Middle frontal gyrus (tissue), 1 donor: ENCODE data around the gene GOLGA6L4.
"Not testable (repeated sequence)": the region's sequence is repeated elsewhere in the genome, so short reads cannot be mapped to it uniquely, and the experiment has no call there.

Experiments
- DNase-seq: peaks from one replicate; pipeline ENCODE4 v3.0.0-alpha.2; 2015; ENCODE audit warnings: low spot score; ENCODE audit errors: extremely low spot score

Gene GOLGA6L4, protein sequence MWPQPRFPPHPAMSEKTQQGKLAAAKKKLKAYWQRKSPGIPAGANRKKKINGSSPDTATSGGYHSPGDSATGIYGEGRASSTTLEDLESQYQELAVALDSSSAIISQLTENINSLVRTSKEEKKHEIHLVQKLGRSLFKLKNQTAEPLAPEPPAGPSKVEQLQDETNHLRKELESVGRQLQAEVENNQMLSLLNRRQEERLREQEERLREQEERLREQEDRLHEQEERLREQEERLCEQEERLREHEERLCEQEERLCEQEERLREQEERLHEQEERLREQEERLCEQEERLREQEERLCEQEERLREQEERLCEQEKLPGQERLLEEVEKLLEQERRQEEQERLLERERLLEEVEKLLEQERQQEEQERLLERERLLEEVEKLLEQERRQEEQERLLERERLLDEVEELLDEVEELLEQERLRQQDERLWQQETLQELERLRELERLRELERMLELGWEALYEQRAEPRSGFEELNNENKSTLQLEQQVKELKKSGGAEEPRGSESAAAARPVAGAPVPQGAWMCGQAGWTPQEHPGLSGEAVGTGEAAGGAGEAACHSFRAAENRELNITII

DNA sequence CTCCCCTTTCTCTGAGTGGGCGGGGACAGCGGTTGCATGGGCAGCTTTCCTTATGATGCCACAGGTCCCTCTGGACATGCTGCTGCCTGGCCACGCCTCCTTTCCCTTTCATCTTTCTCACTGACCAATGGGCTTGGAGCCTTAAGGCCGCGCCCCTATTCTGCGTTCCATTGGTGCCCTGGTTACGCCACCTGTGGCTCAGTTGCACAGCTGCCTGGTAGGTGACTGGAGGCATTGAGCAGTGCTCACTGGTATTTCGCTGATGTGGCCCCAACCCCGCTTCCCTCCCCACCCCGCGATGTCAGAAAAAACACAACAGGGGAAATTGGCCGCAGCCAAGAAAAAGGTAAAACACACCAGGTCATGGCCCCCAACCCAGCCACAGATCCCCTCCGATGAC lies at the start of gene GOLGA6L4:
Gene GOLGA6L4 (plus strand): TSS at position 201 of the 400 bp plus-strand sequence. CDS start 62 bp downstream, at position 263.
- DNase-seq: not testable (repeated sequence)

GRCh38 chr15:84192982-84193381 lies 42.6 kb upstream of the GOLGA6L4 start:
- not testable (repeated sequence) for DNase-seq

DNA sequence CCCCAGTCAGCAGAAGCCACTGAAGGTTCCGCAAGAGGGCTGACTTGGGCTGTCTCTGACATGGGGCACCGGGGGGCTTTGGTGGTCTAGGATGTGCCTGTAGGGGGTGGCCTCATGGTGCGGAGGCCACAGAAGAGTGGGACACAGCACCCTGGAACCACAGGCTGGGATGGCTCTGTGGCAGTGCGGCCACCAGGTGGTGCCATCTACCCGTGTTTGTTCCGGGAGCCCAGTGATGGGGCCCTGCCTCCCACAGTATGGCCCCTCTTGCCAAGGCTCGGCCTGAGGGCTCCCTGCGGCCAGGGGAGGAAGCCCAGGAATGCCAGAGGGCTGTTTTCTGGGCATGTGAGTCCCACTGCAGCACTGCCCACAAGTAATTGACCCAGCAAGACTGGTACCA lies 40.0 kb upstream of the GOLGA6L4 start:
- not testable (repeated sequence) for DNase-seq

GRCh38 chr15:84196530-84197188 lies 38.9 kb upstream of the GOLGA6L4 start:
- DNase-seq: not testable (repeated sequence)

GRCh38 chr15:84199865-84200264 lies 35.7 kb upstream of the GOLGA6L4 start:
- DNase-seq: not testable (repeated sequence)

- DNase-seq: not testable (repeated sequence)
These were observed 10.9 kb downstream of the GOLGA6L4 start for GRCh38 chr15:84246441-84246840.
